GM18951 (cell line): Measurements from ENCODE around the gene MACROD2.

Experiments used
- POLR2A ChIP-seq: IDR thresholded peaks from 4 replicates; pipeline ENCODE4 v1.6.1; 2011; ENCODE audit warnings: mild to moderate bottlenecking; ENCODE audit not compliant: insufficient read length, insufficient read depth; ENCODE audit errors: extremely low read depth
- in situ Hi-C: fragments of 300-500 bp; cut with MboI; formaldehyde crosslinking; loops from one replicate; pipeline ENCODE4 v1.12.0; 2022; ENCODE audit warnings: low sequenced_read_pairs, mixed read lengths, inconsistent platforms; ENCODE audit not compliant: unreplicated experiment

Gene MACROD2

DNA sequence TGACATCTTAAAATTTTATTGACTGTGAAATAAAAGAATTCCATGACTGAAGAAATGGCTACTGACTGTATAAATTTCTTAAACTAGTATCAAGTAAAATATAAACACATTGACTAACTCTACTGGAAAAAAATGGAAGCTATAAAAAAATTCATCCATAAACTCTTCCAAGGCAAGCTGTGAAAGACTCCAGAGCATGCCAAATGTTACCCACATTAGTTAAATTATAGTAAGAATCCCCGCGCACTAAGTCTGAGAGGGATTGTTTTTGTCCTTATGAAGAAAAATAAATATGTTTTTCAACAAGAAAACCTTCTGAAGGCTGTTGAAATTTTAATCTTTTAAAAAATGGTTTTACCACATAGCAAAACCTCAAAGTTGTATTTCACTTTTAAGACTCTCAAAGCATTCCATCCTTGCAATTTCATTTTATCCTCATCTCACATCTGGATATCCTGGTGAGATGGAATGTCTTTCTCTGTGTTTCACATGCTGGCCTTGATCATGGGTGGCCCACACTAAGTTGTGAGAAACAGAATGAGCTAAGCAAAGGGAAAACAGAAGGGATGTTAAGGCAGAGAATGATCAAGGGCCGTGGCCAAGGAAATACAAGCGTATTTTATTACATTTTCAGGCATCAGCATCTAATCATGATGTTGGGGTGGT, 1845.5 kb downstream of the MACROD2 start:
- in situ Hi-C loops = no loop called here
- no peak for TF ChIP-seq POLR2A

- in situ Hi-C loops = no loop called here
- TF ChIP-seq POLR2A = no peak
Measured at GRCh38 chr20:15842872-15843271, 1847.6 kb downstream of the MACROD2 start.

DNA sequence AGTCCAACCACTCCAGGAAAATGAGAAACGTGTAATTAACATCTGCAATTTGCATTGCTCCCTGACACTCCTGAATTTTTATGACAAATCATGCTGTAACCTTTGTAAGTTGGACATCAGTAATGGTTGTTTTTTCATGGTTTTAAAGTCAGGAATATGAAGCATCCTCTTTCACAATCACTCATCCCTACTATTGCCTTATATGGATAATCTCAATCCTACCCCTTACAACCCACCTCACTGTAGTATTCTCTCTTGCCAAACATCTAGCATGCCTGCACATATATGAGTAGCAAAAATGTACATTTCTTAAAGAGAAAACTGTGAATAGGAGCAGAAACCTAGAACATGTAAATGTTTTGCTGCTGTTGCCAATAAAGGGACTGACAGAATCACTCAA, 1848.5 kb downstream of the MACROD2 start:
- TF ChIP-seq POLR2A = no peak
- in situ Hi-C loops = no loop called here

DNA sequence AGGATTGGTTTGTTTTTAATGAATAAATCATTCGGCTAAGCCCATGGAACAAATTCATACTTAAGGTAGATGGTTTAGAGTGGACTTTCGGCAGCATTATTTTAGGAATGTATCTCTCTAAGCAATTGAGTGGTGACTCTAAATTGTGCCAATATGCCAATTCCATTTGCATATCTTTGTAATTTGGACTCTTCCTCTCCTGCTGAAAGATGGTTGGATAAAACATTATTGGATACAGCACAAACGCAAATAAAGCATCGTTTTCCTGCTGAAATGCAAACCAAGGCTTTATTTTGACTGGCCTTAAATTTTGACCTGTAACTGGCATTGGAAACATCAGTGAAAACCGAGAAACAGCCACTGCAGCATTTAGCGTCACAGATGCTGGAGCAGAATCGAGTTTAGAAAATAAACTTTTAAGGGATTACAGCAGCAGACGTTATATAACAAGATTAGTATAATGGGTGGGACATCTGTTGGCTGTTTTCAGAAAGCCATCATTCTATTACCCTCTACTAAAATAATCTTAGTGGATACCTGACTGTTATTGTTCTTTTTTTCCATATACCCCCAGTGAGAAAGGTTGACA, 1852.0 kb downstream of the MACROD2 start:
- TF ChIP-seq POLR2A = no peak
- in situ Hi-C loops = no loop called here

- in situ Hi-C loops = no loop called here
- TF ChIP-seq POLR2A = no peak
Measured at GRCh38 chr20:15848126-15848525, 1852.8 kb downstream of the MACROD2 start.

- TF ChIP-seq POLR2A = no peak
- in situ Hi-C loops = no loop called here
Measured at GRCh38 chr20:15848995-15849610, 1853.8 kb downstream of the MACROD2 start.

DNA sequence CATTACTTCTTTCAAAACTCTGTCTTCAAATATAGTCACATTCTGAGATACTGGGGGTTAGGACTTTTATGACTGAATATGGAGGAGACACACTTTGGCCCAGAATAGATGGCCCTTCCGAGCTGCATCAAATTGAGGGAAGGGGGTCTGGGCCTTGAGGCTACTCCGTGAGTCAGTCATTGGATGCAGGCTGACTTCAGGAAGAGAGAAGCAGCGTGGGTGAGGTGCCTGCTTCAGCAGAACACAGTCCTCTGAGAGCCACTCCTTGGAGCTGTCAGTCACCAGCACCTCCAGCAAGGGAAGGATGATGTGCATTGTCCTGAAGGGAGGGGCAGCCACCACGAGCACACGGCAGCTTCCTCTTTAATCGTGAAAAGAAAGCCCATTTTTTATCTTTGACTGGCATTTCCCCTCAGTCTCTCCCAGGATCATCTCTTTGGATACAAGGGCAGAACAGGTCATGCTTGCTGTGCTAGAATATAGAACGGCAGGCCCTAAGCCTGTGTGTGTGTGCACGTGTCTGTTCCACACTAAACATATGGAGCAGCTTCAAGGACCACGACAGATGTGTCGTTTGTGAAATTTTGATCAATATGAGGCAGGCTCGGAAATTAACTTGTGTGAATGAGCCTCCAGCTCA, 1856.4 kb downstream of the MACROD2 start:
- TF ChIP-seq POLR2A = no peak
- in situ Hi-C loops = no loop called here

DNA sequence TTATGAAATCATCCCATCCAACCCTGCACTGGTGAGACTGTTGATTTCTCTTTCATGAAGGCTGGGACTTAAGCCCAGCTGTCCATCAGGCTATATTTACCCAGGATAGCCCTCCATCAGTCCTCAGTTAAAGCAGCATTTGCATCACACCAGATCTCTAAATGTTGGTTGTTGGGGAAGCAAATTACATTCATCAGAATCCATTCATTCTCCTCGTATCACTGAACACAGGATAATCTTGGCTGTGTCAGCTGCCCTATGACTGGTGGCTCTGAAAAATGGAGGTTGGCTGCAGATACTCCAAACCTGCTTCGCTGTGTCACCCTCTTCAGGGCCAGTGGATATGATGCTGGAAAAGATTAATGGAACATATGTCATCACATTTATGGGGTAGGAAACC, 1859.6 kb downstream of the MACROD2 start:
- in situ Hi-C loops = no loop called here
- no peak for TF ChIP-seq POLR2A

DNA sequence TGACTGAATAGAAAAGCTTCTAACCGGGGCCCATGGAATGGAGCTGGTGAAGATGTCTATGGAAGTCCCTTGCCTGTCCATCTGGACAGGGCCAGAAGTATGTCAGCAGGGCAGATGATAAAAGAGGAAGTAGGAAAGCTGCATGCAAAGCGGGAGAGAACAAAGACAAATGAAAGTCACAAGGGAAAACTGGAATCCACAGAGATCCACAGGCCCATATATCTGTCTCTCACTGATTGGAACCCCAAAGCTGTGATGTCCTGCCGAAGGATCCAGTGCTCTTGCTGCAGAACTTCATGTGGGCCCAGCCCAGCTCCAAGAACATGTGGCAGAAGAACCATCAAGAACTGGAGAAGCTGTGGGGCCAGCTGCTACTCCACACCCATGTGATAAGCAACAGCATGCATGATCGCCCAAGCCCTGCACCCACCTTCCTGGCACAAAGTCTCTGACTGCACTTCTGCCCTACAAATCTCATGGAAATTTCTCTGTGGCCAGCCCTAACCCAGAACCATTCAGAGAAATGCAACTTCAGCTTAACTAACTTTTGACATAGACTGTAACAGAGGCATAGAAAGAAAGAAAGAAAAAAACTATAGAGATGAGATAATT, 1862.0 kb downstream of the MACROD2 start:
- in situ Hi-C loops = no loop called here
- no peak for TF ChIP-seq POLR2A

- TF ChIP-seq POLR2A = no peak
- in situ Hi-C loops = no loop called here
Measured at GRCh38 chr20:15859061-15859460, 1863.7 kb downstream of the MACROD2 start.

DNA sequence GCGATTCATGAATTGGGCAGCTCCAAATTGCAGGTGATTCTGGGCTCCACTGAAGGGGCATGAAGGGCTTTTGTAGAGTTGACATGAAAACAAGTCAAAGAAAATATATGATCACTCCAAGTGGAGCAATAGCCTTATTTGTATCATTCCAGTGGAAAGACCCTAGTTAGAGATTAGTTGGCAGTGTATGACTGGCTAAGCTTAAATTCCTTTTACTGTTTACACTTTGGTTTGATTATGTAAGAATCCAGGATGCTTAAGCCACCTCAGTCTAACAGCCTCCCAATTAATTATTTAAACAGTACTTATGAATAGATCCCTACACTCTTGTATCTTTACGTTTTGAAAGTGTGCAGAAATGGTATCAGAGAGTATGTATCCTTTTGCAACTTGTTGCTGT, 1865.5 kb downstream of the MACROD2 start:
- TF ChIP-seq POLR2A = no peak
- in situ Hi-C loops = no loop called here

GRCh38 chr20:15862178-15862577, 1866.9 kb downstream of the MACROD2 start:
- no peak for TF ChIP-seq POLR2A
- in situ Hi-C loops = no loop called here

DNA sequence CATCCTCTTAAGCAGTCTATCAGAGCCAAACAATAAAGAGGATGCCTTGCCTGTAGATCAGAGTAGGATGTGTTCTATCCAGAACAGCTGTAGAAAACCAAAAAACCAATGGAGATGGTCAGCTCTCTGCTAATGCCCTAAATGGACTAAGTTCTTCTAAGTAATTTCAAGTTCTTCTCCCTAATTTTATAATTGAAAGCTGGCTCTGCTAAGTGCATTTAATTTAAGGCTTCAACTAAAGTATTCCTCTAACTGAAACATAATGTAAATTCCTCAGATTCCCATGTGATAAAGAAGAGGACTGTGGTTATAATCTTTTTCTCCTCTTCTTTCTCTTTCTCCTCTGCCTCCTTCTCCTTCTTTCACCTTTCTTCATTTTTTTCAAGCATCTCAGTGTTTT, 1868.4 kb downstream of the MACROD2 start:
- in situ Hi-C loops = no loop called here
- no peak for TF ChIP-seq POLR2A

DNA sequence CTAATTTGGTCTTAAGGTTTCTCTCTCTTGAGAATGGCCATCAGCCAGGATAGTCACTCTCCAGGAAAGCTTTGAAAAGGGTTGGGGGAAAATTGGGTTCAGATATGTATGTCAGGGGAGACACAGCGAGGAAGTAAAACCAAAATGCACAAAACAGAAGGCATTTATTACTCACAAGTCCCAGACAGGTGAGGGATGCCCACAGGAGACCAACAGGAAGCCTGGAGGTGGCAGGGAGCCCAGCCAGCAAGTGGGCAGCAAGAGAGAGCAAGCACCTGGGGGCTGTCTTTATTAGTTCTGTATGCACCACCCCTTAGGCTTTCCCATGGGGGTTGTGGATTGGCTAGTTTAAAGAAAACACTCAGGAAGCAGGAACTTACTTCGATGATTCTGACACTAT, 1870.2 kb downstream of the MACROD2 start:
- no peak for TF ChIP-seq POLR2A
- in situ Hi-C loops = no loop called here
